NOMO-1 (cell line): Measurements from ENCODE around the gene MUC2.

Source experiments
- DNase-seq, 2 experiments: peaks; one replicate each; lab custom pipeline; 2025; ENCODE audit not compliant: unreplicated experiment in 2 of 2; lab: John Stamatoyannopoulos, UW

Gene MUC2

GRCh38 chr11:1050581-1051355 lies 23.9 kb upstream of the MUC2 start:
- DNase-seq: peak; percentile 38 to 71

- DNase-seq: no peak
These were observed 23.1 kb upstream of the MUC2 start for GRCh38 chr11:1051356-1052132.

- DNase-seq: no peak
These were observed 22.3 kb upstream of the MUC2 start for GRCh38 chr11:1052133-1053011.

- DNase-seq: no peak
These were observed 21.4 kb upstream of the MUC2 start for GRCh38 chr11:1053121-1053901.

GRCh38 chr11:1054143-1055108 lies 20.2 kb upstream of the MUC2 start:
- DNase-seq: no peak

GRCh38 chr11:1055109-1055703 lies 19.5 kb upstream of the MUC2 start:
- DNase-seq: no peak

GRCh38 chr11:1055990-1056771 lies 18.5 kb upstream of the MUC2 start:
- no peak for DNase-seq

GRCh38 chr11:1057806-1058205 lies 16.9 kb upstream of the MUC2 start:
- no peak for DNase-seq

GRCh38 chr11:1059759-1060158 lies 14.9 kb upstream of the MUC2 start:
- no peak for DNase-seq

- no peak for DNase-seq
These were observed 14.3 kb upstream of the MUC2 start for GRCh38 chr11:1060410-1060809.

- no peak for DNase-seq
These were observed 13.6 kb upstream of the MUC2 start for GRCh38 chr11:1060852-1061616.

- DNase-seq: no peak
These were observed 12.4 kb upstream of the MUC2 start for GRCh38 chr11:1062075-1062820.

- peak; percentile 42 to 85 for DNase-seq
These were observed 10.5 kb upstream of the MUC2 start for GRCh38 chr11:1064167-1064566.

GRCh38 chr11:1067812-1068496 lies 6.7 kb upstream of the MUC2 start:
- no peak for DNase-seq

GRCh38 chr11:1069740-1070139 lies 4.9 kb upstream of the MUC2 start:
- no peak for DNase-seq
